H1 (cell line): ENCODE measurements around the gene SPATA33. TPM values are rescaled to one million over a fixed set of nuclear protein-coding genes. Genes with fewer than 3 reads are reported as not detected.

Experiments used
- CTCF ChIA-PET: fragments of 300-600 bp; sonication (Branson Sonifier 250); formaldehyde crosslinking; loops from one replicate; lab custom pipeline; 2021; ENCODE audit not compliant: partially characterized antibody; lab: Charles Lee
- POLR2A ChIA-PET: fragments of 300-600 bp; sonication (Branson Sonifier 250); formaldehyde crosslinking; loops from one replicate; lab custom pipeline; 2021; ENCODE audit warnings: inconsistent platforms; ENCODE audit not compliant: partially characterized antibody; lab: Charles Lee
- DNase-seq, 2 experiments: peaks; one replicate each; pipeline versions ENCODE4 v3.0.0 to v3.0.0-alpha.2; 2010 to 2022; ENCODE audit warnings: low spot score in 2 of 2, low read depth in 1 of 2, mixed read lengths in 1 of 2
- FAIRE-seq: peaks from 2 replicates; lab custom pipeline; 2011; peaks lifted over from hg19 to GRCh38; lab: Jason Lieb, UNC
- H2AFZ ChIP-seq: 2 replicates; pipeline ENCODE4 v1.8.1; 2012; ENCODE audit warnings: low read length, inconsistent platforms
- H2AK5ac ChIP-seq: 2 replicates; pipeline ENCODE4 v1.6.1; 2013; ENCODE audit warnings: low read depth, low read length
- H2BK120ac ChIP-seq: replicated peaks from 2 replicates; pipeline ENCODE3; 2013; ENCODE audit warnings: low read depth, low read length, inconsistent platforms
- H2BK12ac ChIP-seq: 2 replicates; pipeline ENCODE4 v1.6.1; 2013; ENCODE audit warnings: low read depth, low read length
- H2BK15ac ChIP-seq: 2 replicates; pipeline ENCODE4 v1.6.1; 2013; ENCODE audit warnings: low read length
- H2BK20ac ChIP-seq: 2 replicates; pipeline ENCODE4 v1.6.1; 2013; ENCODE audit warnings: low read length
- H2BK5ac ChIP-seq: 2 replicates; pipeline ENCODE4 v1.6.1; 2013; ENCODE audit warnings: low read depth, low read length
- H3K14ac ChIP-seq: 2 replicates; pipeline ENCODE4 v1.6.1; 2013; ENCODE audit warnings: inconsistent platforms; ENCODE audit not compliant: insufficient read length
- H3K18ac ChIP-seq: 2 replicates; pipeline ENCODE4 v1.6.1; 2013; ENCODE audit warnings: low read length; ENCODE audit errors: extremely low read depth
- H3K23ac ChIP-seq: 2 replicates; pipeline ENCODE4 v1.6.1; 2013; ENCODE audit warnings: inconsistent platforms; ENCODE audit not compliant: insufficient read length
- H3K23me2 ChIP-seq: 2 replicates; pipeline ENCODE4 v1.6.1; 2013; ENCODE audit warnings: low read depth, low read length
- H3K27ac ChIP-seq: 2 replicates; pipeline ENCODE4 v1.6.1; 2011; ENCODE audit warnings: low read depth, low read length, inconsistent platforms
- H3K27me3 ChIP-seq, 4 experiments: replicated peaks in 1 of 4; 1 replicate in 1 of 4; 2 replicates in 3 of 4; pipeline versions ENCODE4 v1.6.1 to v1.8.1; 2011 to 2013; ENCODE audit warnings: low read length in 3 of 4, mild to moderate bottlenecking in 3 of 4, inconsistent platforms in 2 of 4, mixed read lengths in 2 of 4, moderate library complexity in 1 of 4; ENCODE audit not compliant: control insufficient read depth in 3 of 4, insufficient read depth in 3 of 4; ENCODE audit errors: extremely low read depth in 1 of 4
- H3K36me3 ChIP-seq, 4 experiments: 2 replicates each; pipeline versions ENCODE4 v1.6.1 to v1.8.1; 2011 to 2013; ENCODE audit warnings: mild to moderate bottlenecking in 4 of 4, low read length in 3 of 4, moderate library complexity in 2 of 4, control low read depth in 1 of 4, inconsistent platforms in 1 of 4; ENCODE audit not compliant: insufficient read depth in 4 of 4, control insufficient read depth in 2 of 4
- H3K4ac ChIP-seq: replicated peaks from 2 replicates; pipeline ENCODE3; 2013; ENCODE audit warnings: low read length, low read depth, mixed read lengths, inconsistent platforms; ENCODE audit not compliant: insufficient read length
- H3K4me1 ChIP-seq, 4 experiments: replicated peaks in 1 of 4; 1 replicate in 1 of 4; 2 replicates in 3 of 4; pipeline versions ENCODE4 v1.6.1 to v1.8.1; 2011 to 2013; ENCODE audit warnings: low read length in 3 of 4, inconsistent platforms in 2 of 4, mixed read lengths in 1 of 4; ENCODE audit not compliant: insufficient read depth in 4 of 4, control insufficient read depth in 3 of 4
- H3K4me2 ChIP-seq, 2 experiments: 2 replicates each; pipeline versions ENCODE4 v1.6.1 to v1.8.1; 2011 to 2013; ENCODE audit warnings: low read depth in 2 of 2, low read length in 2 of 2, control low read depth in 1 of 2, inconsistent platforms in 1 of 2, mild to moderate bottlenecking in 1 of 2; ENCODE audit not compliant: insufficient read depth in 1 of 2
- H3K4me3 ChIP-seq, 4 experiments: fragments of 200-600, 300-600 bp in 1 of 4; sonication (generic), shearing (Covaris generic), sonication (Bioruptor Twin) in 1 of 4; 2 replicates each; pipeline versions ENCODE4 v1.5.1 to v1.8.1; 2011 to 2016; ENCODE audit warnings: low read length in 4 of 4, low read depth in 3 of 4, control low read depth in 2 of 4, inconsistent platforms in 2 of 4, mild to moderate bottlenecking in 2 of 4, mixed read lengths in 1 of 4, moderate library complexity in 1 of 4; ENCODE audit not compliant: insufficient read depth in 2 of 4; ENCODE audit errors: extremely low read depth in 1 of 4
- H3K56ac ChIP-seq: replicated peaks from 2 replicates; pipeline ENCODE3; 2013; ENCODE audit warnings: low read depth, mild to moderate bottlenecking, mixed read lengths, low read length, inconsistent platforms; ENCODE audit not compliant: insufficient read length
- H3K79me1 ChIP-seq: 2 replicates; pipeline ENCODE4 v1.6.1; 2013; ENCODE audit warnings: low read depth, low read length, control low read depth
- H3K79me2 ChIP-seq, 2 experiments: 2 replicates each; pipeline versions ENCODE4 v1.6.1 to v1.8.1; 2012 to 2013; ENCODE audit warnings: low read length in 2 of 2, mild to moderate bottlenecking in 2 of 2, inconsistent platforms in 1 of 2; ENCODE audit not compliant: insufficient read depth in 2 of 2, control insufficient read depth in 1 of 2
- H3K9ac ChIP-seq, 4 experiments: replicated peaks in 1 of 4; 1 replicate in 1 of 4; 2 replicates in 3 of 4; pipeline versions ENCODE4 v1.6.1 to v1.8.1; 2011 to 2013; ENCODE audit warnings: low read depth in 3 of 4, low read length in 3 of 4, control low read depth in 2 of 4, mild to moderate bottlenecking in 2 of 4, moderate library complexity in 2 of 4, inconsistent platforms in 1 of 4; ENCODE audit errors: extremely low read depth in 1 of 4
- H3K9me3 ChIP-seq, 2 experiments: 2 replicates each; pipeline versions ENCODE4 v1.6.1 to v1.8.1; 2012 to 2013; ENCODE audit warnings: mild to moderate bottlenecking in 2 of 2, moderate library complexity in 2 of 2, control low read depth in 1 of 2, inconsistent platforms in 1 of 2, low read depth in 1 of 2, low read length in 1 of 2, mixed read lengths in 1 of 2; ENCODE audit not compliant: insufficient read depth in 2 of 2
- H4K20me1 ChIP-seq, 2 experiments: replicated peaks in 1 of 2; 2 replicates each; pipeline versions ENCODE3 to v1.8.1; 2011 to 2013; ENCODE audit warnings: inconsistent platforms in 2 of 2, low read length in 2 of 2, mild to moderate bottlenecking in 1 of 2; ENCODE audit not compliant: insufficient read depth in 2 of 2, control insufficient read depth in 1 of 2
- H4K5ac ChIP-seq: 2 replicates; pipeline ENCODE4 v1.6.1; 2013; ENCODE audit warnings: low read length, low read depth, mixed read lengths, inconsistent platforms; ENCODE audit not compliant: insufficient read length
- H4K8ac ChIP-seq: 2 replicates; pipeline ENCODE4 v1.8.0; 2013; ENCODE audit warnings: mild to moderate bottlenecking, moderate library complexity, low read length, inconsistent platforms; ENCODE audit not compliant: insufficient read depth; ENCODE audit errors: extremely low read depth
- H4K91ac ChIP-seq: replicated peaks from 2 replicates; pipeline ENCODE3; 2013; ENCODE audit warnings: low read length, mixed read lengths, inconsistent platforms; ENCODE audit not compliant: insufficient read length
- BCL11A ChIP-seq, 2 experiments: IDR thresholded peaks; one replicate each; pipeline ENCODE4 v1.6.1; 2011; ENCODE audit warnings: low read depth in 2 of 2, low read length in 2 of 2, mild to moderate bottlenecking in 2 of 2
- EP300 ChIP-seq, 2 experiments: IDR thresholded peaks; 1 replicate in 1 of 2; 2 replicates in 1 of 2; pipeline ENCODE4 v1.6.1; 2011 to 2012; ENCODE audit warnings: low read depth in 2 of 2, low read length in 2 of 2, mild to moderate bottlenecking in 2 of 2, borderline replicate concordance in 1 of 2, inconsistent platforms in 1 of 2, moderate library complexity in 1 of 2
- POLR2AphosphoS5 ChIP-seq: IDR thresholded peaks from 2 replicates; pipeline ENCODE4 v1.6.1; 2011; ENCODE audit warnings: low read depth, low read length
- WGBS, 2 experiments: shearing (Covaris generic) in 1 of 2; methylation state at CpG; one replicate each; pipeline versions ENCODE4 v1.1.6 to v1.1.7; 2013 to 2015; ENCODE audit warnings: low lambda C conversion rate in 2 of 2, mixed read lengths in 2 of 2, inconsistent platforms in 1 of 2, low coverage in 1 of 2, missing lambda C conversion rate in 1 of 2; ENCODE audit not compliant: insufficient replicate concordance in 2 of 2, insufficient coverage in 1 of 2, insufficient read length in 1 of 2; ENCODE audit errors: extremely low coverage in 1 of 2, missing lambda C conversion rate in 1 of 2; 5-methylcytosine and 5-hydroxymethylcytosine counted together
- polyA plus RNA-seq, 7 experiments: library from polyadenylated mRNA; depleted of rRNA in 3 of 7; stranded (reverse) in 5 of 7; unstranded in 2 of 7; fragments of >200 nt in 5 of 7; fragments of 200-250 nt in 2 of 7; gene quantifications; 1 replicate in 5 of 7; 2 replicates in 1 of 7; 4 replicates in 1 of 7; pipeline versions ENCODE4 v1.2.1 to v1.2.3, GENCODE V29; 2011 to 2013; ENCODE audit warnings: missing spikeins in 2 of 7, mixed read lengths in 2 of 7
- total RNA-seq: library from RNA; stranded (reverse); fragmentation: NEBNext Ultra II Directional; extraction: Animal tissue kit (Norgen Biotek cat#: 25700); gene quantifications from 2 replicates; pipeline ENCODE4 v1.2.1, GENCODE V29; 2021
- TF ChIP-seq, protein P1 (sequence below): IDR thresholded peaks from 2 replicates; pipeline ENCODE4 v1.6.1; 2011; ENCODE audit warnings: low read length, improper control_type of control experiment

Gene SPATA33
- total and polyA plus RNA-seq, 2 of the 8 experiments (the other 6 are each of a cell fraction or from before 2014, with no cell fraction given) = 5.4 to 16.9 TPM

DNA sequence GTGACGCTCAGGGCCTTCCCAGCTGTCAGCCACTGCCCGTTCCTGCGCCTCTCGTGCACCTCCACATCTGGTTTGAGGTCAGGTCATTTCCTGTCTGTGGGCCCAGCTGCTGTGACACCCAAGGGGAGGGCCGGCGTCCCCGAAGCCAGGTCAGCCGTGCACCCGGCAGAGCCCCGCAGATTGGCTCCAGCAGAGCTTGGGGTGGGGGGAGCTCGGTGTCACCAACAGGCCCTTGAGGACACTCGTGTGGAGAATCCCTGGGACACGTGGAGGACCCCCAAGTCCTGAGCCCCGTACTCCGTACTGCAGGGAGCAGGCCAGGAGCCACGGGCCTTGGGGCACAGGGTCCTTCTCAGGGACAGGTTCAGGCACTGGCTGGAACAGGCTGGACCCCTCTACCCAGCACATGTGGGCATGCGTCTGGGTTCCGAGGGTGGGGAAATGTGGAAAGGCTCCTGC, 39.1 kb downstream of the SPATA33 start:
- Histone ChIP-seq H3K79me1 (no peaks in the 10 kb centered on the region), H3K27me3 (no peaks in the 10 kb centered on the region), H4K91ac (no peak overlapping the region), H3K23me2 (peaks cover 12% of the 10 kb centered on the region; the same call in 1 of the 2 replicates), H3K79me2 (no peaks in the 10 kb centered on the region), H2AK5ac (no peak overlapping the region), H2BK15ac (no peak overlapping the region), H3K4me1 (peaks cover 0 to 11% (median 5%) of the 10 kb centered on the region in 4 experiments; a peak in 5 of 7 replicates), H3K27ac (no peak overlapping the region), H2BK12ac (no peak overlapping the region), H4K8ac (no peak overlapping the region), H2BK20ac (no peak overlapping the region), H3K9me3 (no peaks in the 10 kb centered on the region), H3K56ac (no peak overlapping the region), H4K5ac (no peak overlapping the region), H3K23ac (no peak overlapping the region), H2BK120ac (no peak overlapping the region), H3K36me3 (peaks cover 3 to 35% (median 11%) of the 10 kb centered on the region in 4 experiments; a peak in 7 of 8 replicates), H3K4ac (no peak overlapping the region), H3K4me3 (no peak overlapping the region), H3K4me2 (no peak overlapping the region), H2BK5ac (no peak overlapping the region), H3K9ac (no peak overlapping the region), H3K14ac (no peak overlapping the region), H2AFZ (no peak overlapping the region), H4K20me1 (peaks cover 0 to 22% of the 10 kb centered on the region in 2 experiments), H3K18ac (no peak overlapping the region)
- CTCF ChIA-PET = interaction anchor here (0.7 to 2.0 kb wide), 5 partner anchors 9 to 131 kb away, joined by 3 to 6 read pairs (median 3); partner anchors contain the start of gene CDK10
- 90% methylated on average over 17 of the region's 18 CpGs; no CpG with 5 or more reads in 1 of the 2 experiments for WGBS, 2 experiments
- DNase-seq = no peak
- no peak for FAIRE-seq
- TF ChIP-seq BCL11A (IDR thresholded peaks at IDR 0.05; ENCODE audit: low read depth in 2 of 2, low read length in 2 of 2) = no peak
- TF ChIP-seq, protein P1, sequence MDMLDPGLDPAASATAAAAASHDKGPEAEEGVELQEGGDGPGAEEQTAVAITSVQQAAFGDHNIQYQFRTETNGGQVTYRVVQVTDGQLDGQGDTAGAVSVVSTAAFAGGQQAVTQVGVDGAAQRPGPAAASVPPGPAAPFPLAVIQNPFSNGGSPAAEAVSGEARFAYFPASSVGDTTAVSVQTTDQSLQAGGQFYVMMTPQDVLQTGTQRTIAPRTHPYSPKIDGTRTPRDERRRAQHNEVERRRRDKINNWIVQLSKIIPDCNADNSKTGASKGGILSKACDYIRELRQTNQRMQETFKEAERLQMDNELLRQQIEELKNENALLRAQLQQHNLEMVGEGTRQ = no peak
- 0 out of 2 replicates have a peak, but pooled peaks have one; percentile 22 for TF ChIP-seq POLR2AphosphoS5
- no peak for TF ChIP-seq EP300 (IDR thresholded peaks at IDR 0.05; ENCODE audit: borderline replicate concordance in 1 of 2, low read depth in 2 of 2, low read length in 2 of 2)
- POLR2A ChIA-PET = interaction anchor here (0.6 to 6.6 kb wide), 8 partner anchors 8 to 220 kb away, joined by 3 to 59 read pairs (median 6); partner anchors contain the start of genes CDK10, CPNE7 and VPS9D1
